ENCODE data around the gene ZNF358. TPM values are rescaled to one million over a fixed set of nuclear protein-coding genes. Genes with fewer than 3 reads are reported as not detected.
A peak's percentile ranks its signal among the peaks of the same experiment; 100 is the strongest.

ZNF358 gene
- total and polyA plus RNA-seq, 2 donors (not counting 1 experiment from before 2014, with no cell fraction given), result 16.7 to 26.8 TPM

GRCh38 chr19:7540761-7541474 is 25.0 kb downstream of the ZNF358 start:
- H3K36me3 ChIP-seq (ENCODE audit: control insufficient read depth, insufficient read depth, low read length), result peaks cover 22% of the 10 kb centered on the region
- H2AFZ ChIP-seq (ENCODE audit: low read length), result no peak overlapping the region
- H3K79me2 ChIP-seq (ENCODE audit: control insufficient read depth, insufficient read depth, low read length), result no peaks in the 10 kb centered on the region
- H3K9ac ChIP-seq (ENCODE audit: insufficient read depth, low read length), result no peak overlapping the region
- TF ChIP-seq EZH2 (IDR thresholded peaks at IDR 0.05; ENCODE audit: low read length, missing control alignments) (no peak), CTCF (conservative IDR thresholded peaks at IDR 0.05 in 1 of 2, IDR thresholded peaks at IDR 0.05 in 1 of 2; ENCODE audit: low read depth in 1 of 2, low read length in 2 of 2) (no peak)
- no peaks in the 10 kb centered on the region for H4K20me1 ChIP-seq (ENCODE audit: control insufficient read depth, extremely low read depth, insufficient read depth, low read length)
- no peak overlapping the region for H3K4me2 ChIP-seq (ENCODE audit: extremely low read depth, insufficient read depth, low read length)
- peak in 1 of 2 donors; percentile 44 for DNase-seq (ENCODE audit: low read depth in 2 of 2)
- H3K4me1 ChIP-seq (ENCODE audit: control insufficient read depth, extremely low read depth, insufficient read depth, low read length), result peaks cover 3% of the 10 kb centered on the region
- no peak overlapping the region for H3K27ac ChIP-seq (ENCODE audit: insufficient read depth, low read length)
- H3K4me3 ChIP-seq (replicated peaks in 1 of 4; ENCODE audit: control extremely low read depth in 1 of 4, insufficient read depth in 1 of 4, low read depth in 3 of 4, low read length in 4 of 4), result no peak overlapping the region
- no peaks in the 10 kb centered on the region for H3K9me3 ChIP-seq (ENCODE audit: control insufficient read depth, insufficient read depth, low read depth, low read length)
- H3K27me3 ChIP-seq (ENCODE audit: control insufficient read depth, insufficient read depth, low read length), result no peaks in the 10 kb centered on the region

- peaks cover 22% of the 10 kb centered on the region for H3K36me3 ChIP-seq (ENCODE audit: control insufficient read depth, insufficient read depth, low read length)
- H3K4me1 ChIP-seq (ENCODE audit: control insufficient read depth, extremely low read depth, insufficient read depth, low read length), result no peaks in the 10 kb centered on the region
- no peak for DNase-seq (ENCODE audit: low read depth in 2 of 2)
- TF ChIP-seq CTCF (conservative IDR thresholded peaks at IDR 0.05 in 1 of 2, IDR thresholded peaks at IDR 0.05 in 1 of 2; ENCODE audit: low read depth in 1 of 2, low read length in 2 of 2), result no peak
- TF ChIP-seq EZH2 (IDR thresholded peaks at IDR 0.05; ENCODE audit: low read length, missing control alignments), result no peak
- no peaks in the 10 kb centered on the region for H4K20me1 ChIP-seq (ENCODE audit: control insufficient read depth, extremely low read depth, insufficient read depth, low read length)
- no peak overlapping the region for H3K9ac ChIP-seq (ENCODE audit: insufficient read depth, low read length)
- no peak overlapping the region for H3K27ac ChIP-seq (ENCODE audit: insufficient read depth, low read length)
- H3K4me2 ChIP-seq (ENCODE audit: extremely low read depth, insufficient read depth, low read length), result no peak overlapping the region
- no peaks in the 10 kb centered on the region for H3K9me3 ChIP-seq (ENCODE audit: control insufficient read depth, insufficient read depth, low read depth, low read length)
- no peak overlapping the region for H3K4me3 ChIP-seq (replicated peaks in 1 of 4; ENCODE audit: control extremely low read depth in 1 of 4, insufficient read depth in 1 of 4, low read depth in 3 of 4, low read length in 4 of 4)
- H3K79me2 ChIP-seq (ENCODE audit: control insufficient read depth, insufficient read depth, low read length), result no peaks in the 10 kb centered on the region
- H3K27me3 ChIP-seq (ENCODE audit: control insufficient read depth, insufficient read depth, low read length), result no peaks in the 10 kb centered on the region
- H2AFZ ChIP-seq (ENCODE audit: low read length), result no peak overlapping the region
Observed at GRCh38 chr19:7541475-7541824, 25.5 kb downstream of the ZNF358 start.

- Histone ChIP-seq H3K4me2 (ENCODE audit: extremely low read depth, insufficient read depth, low read length) (no peak overlapping the region), H3K36me3 (ENCODE audit: control insufficient read depth, insufficient read depth, low read length) (peaks cover 22% of the 10 kb centered on the region), H3K9me3 (ENCODE audit: control insufficient read depth, insufficient read depth, low read depth, low read length) (no peaks in the 10 kb centered on the region), H3K79me2 (ENCODE audit: control insufficient read depth, insufficient read depth, low read length) (no peaks in the 10 kb centered on the region), H3K4me3 (replicated peaks in 1 of 4; ENCODE audit: control extremely low read depth in 1 of 4, insufficient read depth in 1 of 4, low read depth in 3 of 4, low read length in 4 of 4) (no peak overlapping the region), H3K9ac (ENCODE audit: insufficient read depth, low read length) (no peak overlapping the region), H4K20me1 (ENCODE audit: control insufficient read depth, extremely low read depth, insufficient read depth, low read length) (no peaks in the 10 kb centered on the region), H3K27me3 (ENCODE audit: control insufficient read depth, insufficient read depth, low read length) (no peaks in the 10 kb centered on the region), H3K27ac (ENCODE audit: insufficient read depth, low read length) (no peak overlapping the region), H3K4me1 (ENCODE audit: control insufficient read depth, extremely low read depth, insufficient read depth, low read length) (no peaks in the 10 kb centered on the region), H2AFZ (ENCODE audit: low read length) (no peak overlapping the region)
- TF ChIP-seq CTCF (conservative IDR thresholded peaks at IDR 0.05 in 1 of 2, IDR thresholded peaks at IDR 0.05 in 1 of 2; ENCODE audit: low read depth in 1 of 2, low read length in 2 of 2) (no peak), EZH2 (IDR thresholded peaks at IDR 0.05; ENCODE audit: low read length, missing control alignments) (no peak)
- no peak for DNase-seq (ENCODE audit: low read depth in 2 of 2)
Observed at GRCh38 chr19:7541828-7542443, 26.0 kb downstream of the ZNF358 start.

Data from fibroblast of lung (primary cell).